ENCODE data around the gene NISCH. TPM values are rescaled to one million over a fixed set of nuclear protein-coding genes. Genes with fewer than 3 reads are reported as not detected.

The NISCH gene
- polyA plus RNA-seq (2011; rRNA removed) (17.3 and 19.2 TPM in 2 replicates), polyA plus RNA-seq (2017; fragmentation: RNase III; extraction: RNeasy Plus Mini Kit Qiagen cat#74134 plus additional on column Dnase treatment) (17.8 to 19.8 TPM (median 18.2 TPM) in 3 replicates), polyA minus RNA-seq (2011; rRNA and poly(A)+ RNA removed) (27.1 and 28.8 TPM in 2 replicates)
- 19.5 and 23.6 TPM in 2 replicates for polyA plus RNA-seq (2012; cell fraction: cytosol; rRNA removed)
- 121 and 146 TPM in 2 replicates for polyA plus RNA-seq (2012; cell fraction: nucleus; rRNA removed)

DNA sequence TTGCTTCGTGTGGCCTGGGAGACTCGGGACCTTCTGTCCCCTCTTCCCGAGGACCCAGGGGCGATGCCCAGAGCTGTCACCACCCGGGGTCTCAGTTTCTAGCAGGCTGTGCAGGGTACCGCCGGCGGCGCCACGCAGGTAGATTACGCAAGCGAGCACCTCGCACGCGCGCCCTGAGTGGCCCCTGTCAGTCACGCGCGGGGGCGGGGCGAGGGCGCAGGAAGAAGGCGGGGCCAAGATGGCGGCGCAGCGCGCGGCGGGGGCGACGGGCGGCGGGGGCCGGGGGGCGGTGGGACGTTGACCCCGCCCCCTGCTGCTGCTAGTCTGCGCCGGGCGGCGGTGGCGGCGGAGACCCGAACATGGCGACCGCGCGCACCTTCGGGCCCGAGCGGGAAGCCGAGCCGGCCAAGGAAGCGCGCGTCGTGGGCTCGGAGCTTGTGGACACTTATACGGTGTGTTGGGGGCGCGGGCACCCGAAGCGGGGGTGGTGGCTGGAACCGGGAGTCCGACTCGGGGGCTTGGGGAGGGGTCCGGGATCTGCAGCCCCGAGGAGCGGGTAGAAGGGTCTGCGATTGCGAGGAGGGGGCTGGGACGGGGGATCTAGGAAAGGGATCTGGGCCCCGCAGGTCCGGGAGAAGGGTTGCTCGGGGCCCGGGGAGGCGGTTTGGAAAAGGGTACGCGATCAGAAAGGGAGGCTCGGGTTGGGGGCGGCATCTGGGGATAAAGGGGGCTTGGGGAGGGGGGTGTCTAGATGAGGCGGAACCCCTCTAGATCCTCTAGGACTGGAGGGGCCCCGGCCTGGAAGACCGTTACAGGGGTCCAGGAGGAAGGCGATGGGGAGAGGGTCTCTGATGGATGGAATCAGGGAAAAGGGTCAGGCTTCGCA, at the start of gene NISCH:
Gene NISCH (plus strand): TSS at position 322 of the 886 bp plus-strand sequence. CDS start 38 bp downstream, at position 360.
- FAIRE-seq (no peak), ATAC-seq (peak; percentile 57 to 77), DNase-seq (ENCODE audit: low read depth in 1 of 2, low spot score in 1 of 2) (peak; percentile 60 to 68)
- H3K4me2 ChIP-seq, result peak within 1 kb of the TSS; percentile 92
- ChIA-PET POLR2A (no interaction called here), CTCF (interaction anchor here (2.0 to 3.0 kb wide), 2 partner anchors 8 to 16 kb away, joined by 17 to 19 read pairs; no protein-coding TSS in a partner anchor)
- peak within 1 kb of the TSS; percentile 84 to 99 for H3K27ac ChIP-seq
- H3K4me3 ChIP-seq, result peak within 1 kb of the TSS; percentile 66
- WGBS (ENCODE audit: missing lambda C conversion rate), result 16% methylated on average over 6 of the region's 86 CpGs
- H3K9me3 ChIP-seq, result no peaks in the 10 kb centered on the region
- peaks cover 16% of the 10 kb centered on the region for H3K4me1 ChIP-seq
- TF ChIP-seq JUN (IDR thresholded peaks at IDR 0.05) (peak in 1 of 2 experiments; percentile 68; a peak in 2 of 5 replicates), MAZ (IDR thresholded peaks at IDR 0.05; ENCODE audit: borderline replicate concordance, low read depth, low read length) (no peak), FOSL2 (IDR thresholded peaks at IDR 0.05) (no peak), FOSL2 (CRISPR knock-in tag; IDR thresholded peaks at IDR 0.05) (no peak), ZFP36 (IDR thresholded peaks at IDR 0.05; ENCODE audit: borderline replicate concordance, partially characterized antibody) (no peak), KDM1A (IDR thresholded peaks at IDR 0.05; ENCODE audit: low read depth) (no peak), ZC3H11A (IDR thresholded peaks at IDR 0.05) (no peak), ESRRA (IDR thresholded peaks at IDR 0.05; ENCODE audit: borderline replicate concordance, low read length) (no peak), PHF8 (IDR thresholded peaks at IDR 0.05; ENCODE audit: borderline replicate concordance, low read depth) (peak; percentile 72), NPAS2 (CRISPR knock-in tag; IDR thresholded peaks at IDR 0.05; ENCODE audit: borderline replicate concordance) (no peak), POLR2A (IDR thresholded peaks at IDR 0.05; ENCODE audit: low read length) (peak; percentile 75), CEBPB (IDR thresholded peaks at IDR 0.05) (peak; percentile 76 to 96), MAFK (IDR thresholded peaks at IDR 0.05; ENCODE audit: partially characterized antibody) (no peak), RCOR1 (IDR thresholded peaks at IDR 0.05; ENCODE audit: low read depth, low read length) (no peak), HOXA7 (CRISPR knock-in tag; IDR thresholded peaks at IDR 0.05) (no peak), SMC3 (IDR thresholded peaks at IDR 0.05) (no peak), BHLHE40 (IDR thresholded peaks at IDR 0.05; ENCODE audit: low read depth, low read length) (peak; percentile 46; the same call in 1 of the 2 replicates), KDM5A (IDR thresholded peaks at IDR 0.05) (no peak)
- TF ChIP-seq, protein P1, sequence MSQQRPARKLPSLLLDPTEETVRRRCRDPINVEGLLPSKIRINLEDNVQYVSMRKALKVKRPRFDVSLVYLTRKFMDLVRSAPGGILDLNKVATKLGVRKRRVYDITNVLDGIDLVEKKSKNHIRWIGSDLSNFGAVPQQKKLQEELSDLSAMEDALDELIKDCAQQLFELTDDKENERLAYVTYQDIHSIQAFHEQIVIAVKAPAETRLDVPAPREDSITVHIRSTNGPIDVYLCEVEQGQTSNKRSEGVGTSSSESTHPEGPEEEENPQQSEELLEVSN (IDR thresholded peaks at IDR 0.05; ENCODE audit: borderline replicate concordance, low read depth), result no peak
- TF ChIP-seq, protein P2, sequence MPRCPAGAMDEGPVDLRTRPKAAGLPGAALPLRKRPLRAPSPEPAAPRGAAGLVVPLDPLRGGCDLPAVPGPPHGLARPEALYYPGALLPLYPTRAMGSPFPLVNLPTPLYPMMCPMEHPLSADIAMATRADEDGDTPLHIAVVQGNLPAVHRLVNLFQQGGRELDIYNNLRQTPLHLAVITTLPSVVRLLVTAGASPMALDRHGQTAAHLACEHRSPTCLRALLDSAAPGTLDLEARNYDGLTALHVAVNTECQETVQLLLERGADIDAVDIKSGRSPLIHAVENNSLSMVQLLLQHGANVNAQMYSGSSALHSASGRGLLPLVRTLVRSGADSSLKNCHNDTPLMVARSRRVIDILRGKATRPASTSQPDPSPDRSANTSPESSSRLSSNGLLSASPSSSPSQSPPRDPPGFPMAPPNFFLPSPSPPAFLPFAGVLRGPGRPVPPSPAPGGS (IDR thresholded peaks at IDR 0.05), result no peak
- TF ChIP-seq, protein P3, sequence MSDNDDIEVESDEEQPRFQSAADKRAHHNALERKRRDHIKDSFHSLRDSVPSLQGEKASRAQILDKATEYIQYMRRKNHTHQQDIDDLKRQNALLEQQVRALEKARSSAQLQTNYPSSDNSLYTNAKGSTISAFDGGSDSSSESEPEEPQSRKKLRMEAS (IDR thresholded peaks at IDR 0.05), result peak; percentile 67
- TF ChIP-seq, protein P4, sequence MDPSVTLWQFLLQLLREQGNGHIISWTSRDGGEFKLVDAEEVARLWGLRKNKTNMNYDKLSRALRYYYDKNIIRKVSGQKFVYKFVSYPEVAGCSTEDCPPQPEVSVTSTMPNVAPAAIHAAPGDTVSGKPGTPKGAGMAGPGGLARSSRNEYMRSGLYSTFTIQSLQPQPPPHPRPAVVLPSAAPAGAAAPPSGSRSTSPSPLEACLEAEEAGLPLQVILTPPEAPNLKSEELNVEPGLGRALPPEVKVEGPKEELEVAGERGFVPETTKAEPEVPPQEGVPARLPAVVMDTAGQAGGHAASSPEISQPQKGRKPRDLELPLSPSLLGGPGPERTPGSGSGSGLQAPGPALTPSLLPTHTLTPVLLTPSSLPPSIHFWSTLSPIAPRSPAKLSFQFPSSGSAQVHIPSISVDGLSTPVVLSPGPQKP (IDR thresholded peaks at IDR 0.05; ENCODE audit: low read depth, low read length), result no peak
- TF ChIP-seq, protein P5, sequence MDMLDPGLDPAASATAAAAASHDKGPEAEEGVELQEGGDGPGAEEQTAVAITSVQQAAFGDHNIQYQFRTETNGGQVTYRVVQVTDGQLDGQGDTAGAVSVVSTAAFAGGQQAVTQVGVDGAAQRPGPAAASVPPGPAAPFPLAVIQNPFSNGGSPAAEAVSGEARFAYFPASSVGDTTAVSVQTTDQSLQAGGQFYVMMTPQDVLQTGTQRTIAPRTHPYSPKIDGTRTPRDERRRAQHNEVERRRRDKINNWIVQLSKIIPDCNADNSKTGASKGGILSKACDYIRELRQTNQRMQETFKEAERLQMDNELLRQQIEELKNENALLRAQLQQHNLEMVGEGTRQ (IDR thresholded peaks at IDR 0.05), result peak; percentile 62
- TF ChIP-seq, protein P6, sequence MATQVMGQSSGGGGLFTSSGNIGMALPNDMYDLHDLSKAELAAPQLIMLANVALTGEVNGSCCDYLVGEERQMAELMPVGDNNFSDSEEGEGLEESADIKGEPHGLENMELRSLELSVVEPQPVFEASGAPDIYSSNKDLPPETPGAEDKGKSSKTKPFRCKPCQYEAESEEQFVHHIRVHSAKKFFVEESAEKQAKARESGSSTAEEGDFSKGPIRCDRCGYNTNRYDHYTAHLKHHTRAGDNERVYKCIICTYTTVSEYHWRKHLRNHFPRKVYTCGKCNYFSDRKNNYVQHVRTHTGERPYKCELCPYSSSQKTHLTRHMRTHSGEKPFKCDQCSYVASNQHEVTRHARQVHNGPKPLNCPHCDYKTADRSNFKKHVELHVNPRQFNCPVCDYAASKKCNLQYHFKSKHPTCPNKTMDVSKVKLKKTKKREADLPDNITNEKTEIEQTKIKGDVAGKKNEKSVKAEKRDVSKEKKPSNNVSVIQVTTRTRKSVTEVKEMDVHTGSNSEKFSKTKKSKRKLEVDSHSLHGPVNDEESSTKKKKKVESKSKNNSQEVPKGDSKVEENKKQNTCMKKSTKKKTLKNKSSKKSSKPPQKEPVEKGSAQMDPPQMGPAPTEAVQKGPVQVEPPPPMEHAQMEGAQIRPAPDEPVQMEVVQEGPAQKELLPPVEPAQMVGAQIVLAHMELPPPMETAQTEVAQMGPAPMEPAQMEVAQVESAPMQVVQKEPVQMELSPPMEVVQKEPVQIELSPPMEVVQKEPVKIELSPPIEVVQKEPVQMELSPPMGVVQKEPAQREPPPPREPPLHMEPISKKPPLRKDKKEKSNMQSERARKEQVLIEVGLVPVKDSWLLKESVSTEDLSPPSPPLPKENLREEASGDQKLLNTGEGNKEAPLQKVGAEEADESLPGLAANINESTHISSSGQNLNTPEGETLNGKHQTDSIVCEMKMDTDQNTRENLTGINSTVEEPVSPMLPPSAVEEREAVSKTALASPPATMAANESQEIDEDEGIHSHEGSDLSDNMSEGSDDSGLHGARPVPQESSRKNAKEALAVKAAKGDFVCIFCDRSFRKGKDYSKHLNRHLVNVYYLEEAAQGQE (IDR thresholded peaks at IDR 0.05), result no peak
- TF ChIP-seq, protein P7, sequence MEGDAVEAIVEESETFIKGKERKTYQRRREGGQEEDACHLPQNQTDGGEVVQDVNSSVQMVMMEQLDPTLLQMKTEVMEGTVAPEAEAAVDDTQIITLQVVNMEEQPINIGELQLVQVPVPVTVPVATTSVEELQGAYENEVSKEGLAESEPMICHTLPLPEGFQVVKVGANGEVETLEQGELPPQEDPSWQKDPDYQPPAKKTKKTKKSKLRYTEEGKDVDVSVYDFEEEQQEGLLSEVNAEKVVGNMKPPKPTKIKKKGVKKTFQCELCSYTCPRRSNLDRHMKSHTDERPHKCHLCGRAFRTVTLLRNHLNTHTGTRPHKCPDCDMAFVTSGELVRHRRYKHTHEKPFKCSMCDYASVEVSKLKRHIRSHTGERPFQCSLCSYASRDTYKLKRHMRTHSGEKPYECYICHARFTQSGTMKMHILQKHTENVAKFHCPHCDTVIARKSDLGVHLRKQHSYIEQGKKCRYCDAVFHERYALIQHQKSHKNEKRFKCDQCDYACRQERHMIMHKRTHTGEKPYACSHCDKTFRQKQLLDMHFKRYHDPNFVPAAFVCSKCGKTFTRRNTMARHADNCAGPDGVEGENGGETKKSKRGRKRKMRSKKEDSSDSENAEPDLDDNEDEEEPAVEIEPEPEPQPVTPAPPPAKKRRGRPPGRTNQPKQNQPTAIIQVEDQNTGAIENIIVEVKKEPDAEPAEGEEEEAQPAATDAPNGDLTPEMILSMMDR (IDR thresholded peaks at IDR 0.05), result no peak
- TF ChIP-seq, protein P8, sequence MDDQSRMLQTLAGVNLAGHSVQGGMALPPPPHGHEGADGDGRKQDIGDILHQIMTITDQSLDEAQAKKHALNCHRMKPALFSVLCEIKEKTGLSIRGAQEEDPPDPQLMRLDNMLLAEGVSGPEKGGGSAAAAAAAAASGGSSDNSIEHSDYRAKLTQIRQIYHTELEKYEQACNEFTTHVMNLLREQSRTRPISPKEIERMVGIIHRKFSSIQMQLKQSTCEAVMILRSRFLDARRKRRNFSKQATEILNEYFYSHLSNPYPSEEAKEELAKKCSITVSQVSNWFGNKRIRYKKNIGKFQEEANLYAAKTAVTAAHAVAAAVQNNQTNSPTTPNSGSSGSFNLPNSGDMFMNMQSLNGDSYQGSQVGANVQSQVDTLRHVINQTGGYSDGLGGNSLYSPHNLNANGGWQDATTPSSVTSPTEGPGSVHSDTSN (IDR thresholded peaks at IDR 0.05), result peak; percentile 87
- TF ChIP-seq, protein P9, sequence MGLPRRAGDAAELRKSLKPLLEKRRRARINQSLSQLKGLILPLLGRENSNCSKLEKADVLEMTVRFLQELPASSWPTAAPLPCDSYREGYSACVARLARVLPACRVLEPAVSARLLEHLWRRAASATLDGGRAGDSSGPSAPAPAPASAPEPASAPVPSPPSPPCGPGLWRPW (IDR thresholded peaks at IDR 0.05), result no peak
